CD8-positive, alpha-beta memory T cell (primary cell): ENCODE data around the gene AKAP13. TPM values are rescaled to one million over a fixed set of nuclear protein-coding genes. Genes with fewer than 3 reads are reported as not detected.
A peak's percentile ranks its signal among the peaks of the same experiment; 100 is the strongest.
"Not testable (repeated sequence)": the region's sequence is repeated elsewhere in the genome, so short reads cannot be mapped to it uniquely, and the experiment has no call there.

Experiments used
- CTCF ChIA-PET: fragments of 350-600 bp; sonication (Branson Sonifier 250); formaldehyde crosslinking; loops from one replicate; lab custom pipeline; 2021; ENCODE audit warnings: antibody characterized with exemption; lab: Charles Lee
- POLR2A ChIA-PET: fragments of 350-600 bp; sonication (Branson Sonifier 250); formaldehyde crosslinking; loops from one replicate; lab custom pipeline; 2021; ENCODE audit warnings: antibody characterized with exemption; lab: Charles Lee
- DNase-seq, 5 donors: peaks; one replicate each; pipeline versions ENCODE4 v3.0.0 to v3.0.0-alpha.2; 2020 to 2022; ENCODE audit warnings: mixed read lengths in 1 of 5
- H3K27ac ChIP-seq: one replicate; pipeline ENCODE4 v1.7.0; 2013; ENCODE audit warnings: low read depth, mild to moderate bottlenecking, low read length, moderate library complexity
- H3K27me3 ChIP-seq: 2 replicates; pipeline ENCODE4 v1.7.0; 2013; ENCODE audit warnings: low read length, mild to moderate bottlenecking; ENCODE audit not compliant: insufficient read depth, poor library complexity, severe bottlenecking
- H3K36me3 ChIP-seq: 2 replicates; pipeline ENCODE4 v1.7.0; 2013; ENCODE audit warnings: mild to moderate bottlenecking, low read length, moderate library complexity; ENCODE audit not compliant: insufficient read depth
- H3K4me1 ChIP-seq: 2 replicates; pipeline ENCODE4 v1.7.0; 2013; ENCODE audit warnings: mild to moderate bottlenecking, low read length, moderate library complexity; ENCODE audit not compliant: insufficient read depth
- H3K4me3 ChIP-seq: 2 replicates; pipeline ENCODE4 v1.7.0; 2013; ENCODE audit warnings: mild to moderate bottlenecking, low read length
- H3K9me3 ChIP-seq: 2 replicates; pipeline ENCODE4 v1.7.0; 2013; ENCODE audit warnings: mild to moderate bottlenecking, low read length
- H3K27ac Mint-ChIP-seq, 8 donors: one replicate each; pipeline ENCODE4 v1.8.0; 2020 to 2021; ENCODE audit warnings: mixed read lengths in 8 of 8, mild to moderate bottlenecking in 6 of 8, inconsistent platforms in 3 of 8, moderate library complexity in 3 of 8
- H3K27me3 Mint-ChIP-seq, 2 donors: one replicate each; pipeline ENCODE4 v1.8.0; 2020 to 2021; ENCODE audit warnings: mixed read lengths in 2 of 2, mild to moderate bottlenecking in 1 of 2, moderate library complexity in 1 of 2
- H3K36me3 Mint-ChIP-seq, 3 donors: one replicate each; pipeline ENCODE4 v1.8.0; 2020 to 2021; ENCODE audit warnings: mixed read lengths in 3 of 3, inconsistent platforms in 1 of 3, mild to moderate bottlenecking in 1 of 3
- H3K4me1 Mint-ChIP-seq, 3 donors: one replicate each; pipeline ENCODE4 v1.8.0; 2020 to 2021; ENCODE audit warnings: mixed read lengths in 3 of 3, inconsistent platforms in 1 of 3, mild to moderate bottlenecking in 1 of 3
- H3K4me3 Mint-ChIP-seq, 7 donors: one replicate each; pipeline ENCODE4 v1.8.0; 2020 to 2021; ENCODE audit warnings: mixed read lengths in 7 of 7, mild to moderate bottlenecking in 6 of 7, moderate library complexity in 4 of 7, inconsistent platforms in 2 of 7
- H3K9me3 Mint-ChIP-seq, 5 donors: one replicate each; pipeline ENCODE4 v1.8.0; 2020 to 2022; ENCODE audit warnings: mixed read lengths in 5 of 5, mild to moderate bottlenecking in 3 of 5, moderate library complexity in 2 of 5, inconsistent platforms in 1 of 5
- polyA plus RNA-seq: library from polyadenylated mRNA; unstranded; fragments of 300-500 nt; fragmentation: Illumina TruSeq; gene quantifications from one replicate; pipeline ENCODE4 v1.2.3, GENCODE V29; 2021
- total RNA-seq, 2 experiments: library from RNA; stranded (reverse); gene quantifications; one replicate each; pipeline ENCODE4 v1.2.3, GENCODE V29; 2021

AKAP13 gene
- total and polyA plus RNA-seq, 3 experiments from 2014 or later: 109 to 234 (median 113) TPM

DNA sequence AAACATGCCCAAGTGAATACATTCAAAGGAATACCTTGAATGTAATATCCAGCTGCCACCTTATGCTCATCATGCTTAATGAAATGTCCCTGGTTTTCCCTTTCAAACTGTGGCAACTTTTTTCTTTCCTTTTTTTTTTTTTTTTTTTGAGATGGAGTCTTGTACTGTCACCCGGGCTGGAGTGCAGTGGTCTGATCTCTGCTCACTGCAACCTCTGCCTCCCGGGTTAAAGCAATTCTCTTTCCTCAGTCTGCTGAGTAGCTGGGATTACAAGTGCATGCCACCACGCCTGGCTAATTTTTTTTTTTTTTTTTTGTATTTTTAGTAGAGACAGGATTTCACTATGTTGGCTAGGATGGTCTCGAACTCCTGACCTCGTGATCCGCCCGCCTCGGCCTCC lies 28.9 kb upstream of the AKAP13 start:
- H3K27ac Mint-ChIP-seq, CTCF ChIA-PET, H3K4me3 Mint-ChIP-seq, H3K4me1 ChIP-seq, H3K27me3 ChIP-seq, DNase-seq, H3K36me3 Mint-ChIP-seq, H3K4me3 ChIP-seq, POLR2A ChIA-PET, H3K27ac ChIP-seq, H3K27me3 Mint-ChIP-seq, H3K9me3 Mint-ChIP-seq, H3K9me3 ChIP-seq, H3K36me3 ChIP-seq: not testable (repeated sequence)
- peaks cover 14 to 18% (median 15%) of the 10 kb centered on the region in 3 donors for H3K4me1 Mint-ChIP-seq

DNA sequence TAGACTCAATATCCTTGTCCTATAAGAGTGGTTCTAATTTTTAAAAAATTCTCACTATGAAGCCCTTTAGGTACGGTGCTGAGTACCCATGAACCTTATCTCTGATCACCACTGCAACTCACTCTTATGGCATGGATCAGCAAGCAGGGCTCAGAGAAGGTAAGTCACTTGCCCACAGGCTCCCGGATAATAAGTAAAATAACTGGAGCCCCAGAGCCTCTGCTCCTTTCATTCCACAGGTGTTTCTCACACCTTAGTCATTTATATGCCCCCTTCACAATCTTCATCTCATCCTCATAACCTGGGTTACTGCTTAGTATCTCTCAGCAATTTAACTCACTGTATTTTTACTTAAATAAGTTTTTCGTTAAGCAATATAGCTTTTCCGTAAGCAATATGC lies 28.4 kb upstream of the AKAP13 start:
- no peaks in the 10 kb centered on the region for H3K36me3 ChIP-seq
- no peak for DNase-seq
- no peaks in the 10 kb centered on the region for H3K9me3 Mint-ChIP-seq
- no peaks in the 10 kb centered on the region for H3K9me3 ChIP-seq
- ChIA-PET POLR2A (no interaction called here), CTCF (no interaction called here)
- H3K4me3 ChIP-seq: no peak overlapping the region
- no peak overlapping the region for H3K27ac Mint-ChIP-seq
- H3K4me1 Mint-ChIP-seq: peaks cover 13 to 18% (median 13%) of the 10 kb centered on the region in 3 donors
- H3K36me3 Mint-ChIP-seq: no peaks in the 10 kb centered on the region
- H3K27ac ChIP-seq: no peak overlapping the region
- H3K4me3 Mint-ChIP-seq: no peak overlapping the region
- no peaks in the 10 kb centered on the region for H3K27me3 ChIP-seq
- no peaks in the 10 kb centered on the region for H3K4me1 ChIP-seq
- H3K27me3 Mint-ChIP-seq: peaks cover 0 to 5% of the 10 kb centered on the region in 2 donors

DNA sequence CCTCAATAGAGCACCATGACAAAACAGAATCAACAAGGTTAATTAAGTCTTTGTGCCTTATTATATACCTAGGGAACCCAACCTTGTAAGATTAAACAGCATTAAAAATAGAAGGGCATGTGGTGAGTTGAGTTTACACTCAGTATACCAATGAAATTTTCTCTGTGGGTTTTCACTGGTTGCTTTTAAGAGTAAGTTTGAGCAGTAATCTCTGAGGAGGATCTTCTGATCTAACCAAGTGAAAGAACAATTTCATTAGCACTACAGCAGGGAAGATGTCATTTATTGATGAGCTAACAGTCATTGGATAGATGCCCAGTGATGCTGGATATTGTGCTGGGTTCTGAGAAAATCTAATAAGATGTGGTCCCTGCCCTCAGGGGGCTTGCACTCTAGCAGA lies 26.9 kb upstream of the AKAP13 start:
- DNase-seq: no peak
- Histone ChIP-seq H3K9me3 (no peaks in the 10 kb centered on the region), H3K27me3 (no peaks in the 10 kb centered on the region), H3K4me3 (no peak overlapping the region), H3K36me3 (no peaks in the 10 kb centered on the region), H3K27ac (no peak overlapping the region), H3K4me1 (no peaks in the 10 kb centered on the region)
- Mint-ChIP-seq H3K4me1 (peaks cover 8 to 14% (median 11%) of the 10 kb centered on the region in 3 donors), H3K4me3 (no peak overlapping the region), H3K36me3 (no peaks in the 10 kb centered on the region), H3K27me3 (peaks cover 0 to 5% of the 10 kb centered on the region in 2 donors), H3K9me3 (no peaks in the 10 kb centered on the region), H3K27ac (no peak overlapping the region)
- ChIA-PET POLR2A (interaction anchor here (0.5 kb wide), 1 partner anchor 432 kb away, joined by 3 read pairs; no protein-coding TSS in a partner anchor), CTCF (no interaction called here)

DNA sequence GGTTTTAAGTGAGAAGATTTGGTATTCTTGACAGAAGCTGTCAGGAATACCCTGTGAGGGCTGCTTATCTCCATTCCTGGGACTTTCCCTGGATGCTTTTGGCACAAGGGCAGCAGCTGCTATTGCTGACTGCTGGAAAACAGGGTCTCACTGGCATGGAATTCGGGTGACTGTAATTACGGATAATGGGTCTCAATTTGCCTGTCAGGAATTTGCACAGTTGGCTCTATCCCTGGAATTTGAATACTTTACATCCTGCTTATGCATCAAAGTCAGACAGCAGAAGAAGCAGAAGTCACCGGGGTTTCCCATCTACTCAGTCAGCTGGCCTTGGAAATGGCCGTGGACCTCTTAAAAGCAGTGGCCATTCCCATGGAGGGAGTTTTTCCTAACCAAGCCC lies 25.9 kb upstream of the AKAP13 start:
- no peak for DNase-seq
- no peak overlapping the region for H3K27ac Mint-ChIP-seq
- POLR2A ChIA-PET: no interaction called here

DNA sequence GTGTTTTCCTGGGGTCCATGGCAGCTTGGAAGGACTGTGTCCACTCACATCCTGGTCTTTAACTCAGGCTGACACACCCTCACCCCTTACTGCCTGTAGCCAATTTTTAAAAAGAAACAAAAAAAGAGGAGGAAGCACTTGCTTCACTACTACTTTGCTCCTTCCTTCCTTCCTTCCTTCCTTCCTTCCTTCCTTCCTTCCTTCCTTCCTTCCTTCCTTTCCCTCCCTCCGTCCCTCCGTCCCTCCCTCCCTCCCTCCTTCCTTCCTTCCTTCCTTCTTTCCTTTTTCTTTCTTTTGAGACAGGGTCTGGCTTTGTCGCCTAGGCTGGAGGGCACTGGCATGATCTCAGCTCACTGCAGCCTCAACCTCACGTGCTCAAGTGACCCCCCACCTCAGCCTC lies 25.5 kb upstream of the AKAP13 start:
- Mint-ChIP-seq H3K4me3 (no peak overlapping the region), H3K27me3 (peaks cover 0 to 6% of the 10 kb centered on the region in 2 donors), H3K4me1 (peaks cover 5 to 8% (median 7%) of the 10 kb centered on the region in 3 donors), H3K36me3 (no peaks in the 10 kb centered on the region), H3K9me3 (no peaks in the 10 kb centered on the region), H3K27ac (no peak overlapping the region)
- no peaks in the 10 kb centered on the region for H3K27me3 ChIP-seq
- POLR2A ChIA-PET: no interaction called here
- H3K36me3 ChIP-seq: no peaks in the 10 kb centered on the region
- no peak overlapping the region for H3K4me3 ChIP-seq
- H3K27ac ChIP-seq: no peak overlapping the region
- CTCF ChIA-PET: no interaction called here
- H3K4me1 ChIP-seq: no peaks in the 10 kb centered on the region
- no peaks in the 10 kb centered on the region for H3K9me3 ChIP-seq
- DNase-seq: no peak

More for the DNA sequence above, 25.9 kb upstream of the AKAP13 start:
- Histone ChIP-seq H3K9me3 (no peaks in the 10 kb centered on the region), H3K36me3 (no peaks in the 10 kb centered on the region), H3K27ac (no peak overlapping the region), H3K27me3 (no peaks in the 10 kb centered on the region), H3K4me1 (no peaks in the 10 kb centered on the region), H3K4me3 (no peak overlapping the region)
- Mint-ChIP-seq H3K27me3 (peaks cover 0 to 6% of the 10 kb centered on the region in 2 donors), H3K36me3 (no peaks in the 10 kb centered on the region), H3K4me1 (peaks cover 5 to 8% (median 7%) of the 10 kb centered on the region in 3 donors), H3K9me3 (no peaks in the 10 kb centered on the region), H3K4me3 (no peak overlapping the region)
- CTCF ChIA-PET: no interaction called here

DNA sequence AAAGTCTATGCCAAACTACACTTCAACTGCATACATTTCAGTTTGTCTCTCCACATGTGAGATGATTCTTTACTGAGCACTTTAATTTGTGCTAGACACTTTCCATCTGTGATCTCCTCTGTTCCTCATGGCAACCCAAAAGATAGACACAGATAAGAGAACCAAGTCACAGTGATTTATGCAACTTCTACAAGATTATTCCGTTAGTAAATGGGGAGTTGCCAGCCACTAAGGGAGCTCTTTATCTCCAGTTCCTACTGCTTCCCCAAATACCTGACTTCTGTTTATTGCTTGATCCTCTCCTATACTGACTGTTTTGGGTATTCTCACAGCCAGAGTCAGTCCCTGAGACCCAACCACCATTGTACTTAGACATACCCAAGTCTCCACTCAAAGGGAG lies 24.1 kb upstream of the AKAP13 start:
- H3K36me3 ChIP-seq: no peaks in the 10 kb centered on the region
- no peak for DNase-seq
- peaks cover 0 to 6% of the 10 kb centered on the region in 2 donors for H3K27me3 Mint-ChIP-seq
- peak overlapping the region in 1 of 8 donors; percentile 17 for H3K27ac Mint-ChIP-seq
- no peaks in the 10 kb centered on the region for H3K9me3 ChIP-seq
- H3K9me3 Mint-ChIP-seq: no peaks in the 10 kb centered on the region
- H3K27ac ChIP-seq: no peak overlapping the region
- H3K4me3 ChIP-seq: no peak overlapping the region
- H3K27me3 ChIP-seq: no peaks in the 10 kb centered on the region
- no peaks in the 10 kb centered on the region for H3K4me1 ChIP-seq
- no peaks in the 10 kb centered on the region for H3K36me3 Mint-ChIP-seq
- ChIA-PET POLR2A (no interaction called here), CTCF (no interaction called here)
- peaks cover 5 to 8% (median 7%) of the 10 kb centered on the region in 3 donors for H3K4me1 Mint-ChIP-seq
- no peak overlapping the region for H3K4me3 Mint-ChIP-seq

DNA sequence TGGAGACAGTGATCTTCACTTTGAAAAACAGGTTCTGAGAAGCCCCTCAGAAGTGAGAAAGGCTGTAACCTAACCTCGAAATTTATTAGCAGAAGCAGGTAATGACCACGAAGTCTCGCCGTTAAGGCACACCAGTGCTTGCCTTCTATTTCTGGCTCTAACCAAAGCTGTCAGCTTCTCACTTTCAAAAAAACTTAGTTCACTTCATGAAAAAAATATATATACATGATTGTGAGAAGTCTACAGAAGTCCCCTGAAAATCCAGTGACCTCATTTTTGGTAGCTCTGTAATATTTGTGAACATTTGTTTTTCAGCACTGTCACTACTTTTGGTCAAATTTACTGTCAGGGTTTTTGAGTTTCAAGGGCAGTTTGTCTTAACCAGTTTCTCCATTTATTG lies 19.1 kb upstream of the AKAP13 start:
- DNase-seq: no peak
- no peaks in the 10 kb centered on the region for H3K27me3 ChIP-seq
- peaks cover 5 to 14% (median 7%) of the 10 kb centered on the region in 3 donors for H3K4me1 Mint-ChIP-seq
- H3K36me3 Mint-ChIP-seq: no peaks in the 10 kb centered on the region
- ChIA-PET POLR2A (interaction anchor here (0.6 kb wide), 1 partner anchor 14 kb away, joined by 4 read pairs; no protein-coding TSS in a partner anchor), CTCF (interaction anchor here (1.1 kb wide), 1 partner anchor 22 kb away, joined by 4 read pairs; no protein-coding TSS in a partner anchor)
- no peak overlapping the region for H3K4me3 ChIP-seq
- no peaks in the 10 kb centered on the region for H3K36me3 ChIP-seq
- H3K9me3 ChIP-seq: no peaks in the 10 kb centered on the region
- H3K9me3 Mint-ChIP-seq: no peaks in the 10 kb centered on the region
- H3K27ac ChIP-seq: no peak overlapping the region
- no peaks in the 10 kb centered on the region for H3K4me1 ChIP-seq
- H3K27ac Mint-ChIP-seq: no peak overlapping the region
- H3K4me3 Mint-ChIP-seq: no peak overlapping the region
- H3K27me3 Mint-ChIP-seq: peaks cover 0 to 4% of the 10 kb centered on the region in 2 donors

DNA sequence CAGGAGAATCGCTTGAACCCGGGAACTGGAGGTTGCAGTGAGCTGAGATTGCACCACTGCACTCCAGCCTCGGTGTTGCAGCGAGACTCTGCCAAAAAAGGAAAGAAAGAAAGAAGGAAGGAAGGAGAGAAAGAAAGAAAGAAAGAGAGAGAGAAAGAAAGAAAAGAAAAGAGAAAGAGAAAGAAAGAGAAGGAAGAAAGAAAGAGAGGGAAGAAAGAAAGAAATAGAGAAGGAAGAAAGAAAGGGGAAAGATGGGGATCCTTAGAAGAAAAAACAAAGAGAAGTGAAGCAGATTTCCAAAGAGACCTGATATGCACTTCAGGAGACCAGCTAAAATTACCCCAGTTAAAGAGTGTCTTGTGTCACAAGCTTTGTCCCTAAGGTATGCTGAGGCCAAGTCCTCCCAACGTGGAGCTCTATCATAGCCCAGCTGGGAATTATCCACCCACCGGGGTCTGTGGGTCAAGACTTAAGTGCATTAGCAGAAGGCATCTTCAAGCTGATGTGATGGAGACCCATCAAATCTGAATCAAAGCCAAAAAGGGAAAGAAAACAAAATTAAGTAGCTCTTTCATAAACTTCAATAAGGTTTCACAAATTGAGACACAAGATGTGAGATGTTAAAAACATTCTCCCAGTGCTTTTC lies 17.8 kb upstream of the AKAP13 start:
- H3K4me1 Mint-ChIP-seq: peaks cover 5 to 18% (median 9%) of the 10 kb centered on the region in 3 donors
- no peak overlapping the region for H3K4me3 ChIP-seq
- no peak overlapping the region for H3K27ac ChIP-seq
- POLR2A ChIA-PET: no interaction called here
- no peak for DNase-seq
- H3K36me3 ChIP-seq: no peaks in the 10 kb centered on the region
- peaks cover 0 to 3% of the 10 kb centered on the region in 2 donors for H3K27me3 Mint-ChIP-seq
- H3K9me3 Mint-ChIP-seq: no peaks in the 10 kb centered on the region
- no peaks in the 10 kb centered on the region for H3K36me3 Mint-ChIP-seq
- no peak overlapping the region for H3K27ac Mint-ChIP-seq
- no peaks in the 10 kb centered on the region for H3K27me3 ChIP-seq
- H3K4me1 ChIP-seq: peaks cover 2% of the 10 kb centered on the region
- H3K9me3 ChIP-seq: no peaks in the 10 kb centered on the region
- no peak overlapping the region for H3K4me3 Mint-ChIP-seq
- CTCF ChIA-PET: interaction anchor here (1.1 kb wide), 1 partner anchor 23 kb away, joined by 4 read pairs; no protein-coding TSS in a partner anchor
